GM06990 (cell line): Measurements from ENCODE around the gene EVC.

ENCODE experiments used
- DNase-seq: peaks from one replicate; pipeline ENCODE4 v3.0.0-alpha.2; 2011; ENCODE audit not compliant: insufficient read length; ENCODE audit errors: extremely low read depth
- H3K27me3 ChIP-seq: replicated peaks from 2 replicates; pipeline ENCODE4 v1.6.0; 2011; ENCODE audit warnings: low read length; ENCODE audit not compliant: control insufficient read depth, insufficient read depth
- H3K36me3 ChIP-seq: 2 replicates; pipeline ENCODE4 v1.5.1; 2011; ENCODE audit warnings: low read length; ENCODE audit not compliant: control insufficient read depth, insufficient read depth
- H3K4me3 ChIP-seq: replicated peaks from 2 replicates; pipeline ENCODE4 v1.5.1; 2011; ENCODE audit warnings: low read depth, mild to moderate bottlenecking, control low read depth, low read length
- CTCF ChIP-seq: IDR thresholded peaks from 2 replicates; pipeline ENCODE4 v1.5.1; 2011; ENCODE audit warnings: low read length, control low read depth, mild to moderate bottlenecking, inconsistent platforms; ENCODE audit not compliant: insufficient read depth, poor library complexity, severe bottlenecking

The EVC gene

GRCh38 chr4:5691491-5692132, 19.4 kb upstream of the EVC start:
- no peak for DNase-seq
- Histone ChIP-seq H3K36me3 (peaks cover 12% of the 10 kb centered on the region), H3K27me3 (no peaks in the 10 kb centered on the region), H3K4me3 (no peak overlapping the region)
- TF ChIP-seq CTCF, result no peak

- Histone ChIP-seq H3K4me3 (no peak overlapping the region), H3K27me3 (no peaks in the 10 kb centered on the region), H3K36me3 (peaks cover 12% of the 10 kb centered on the region)
- no peak for TF ChIP-seq CTCF
- DNase-seq, result no peak
These were observed 17.1 kb upstream of the EVC start for GRCh38 chr4:5693871-5694270.

- Histone ChIP-seq H3K4me3 (no peak overlapping the region), H3K27me3 (no peaks in the 10 kb centered on the region), H3K36me3 (peaks cover 4% of the 10 kb centered on the region)
- TF ChIP-seq CTCF, result no peak
- DNase-seq, result no peak
These were observed 14.7 kb upstream of the EVC start for GRCh38 chr4:5696341-5696740.

DNA sequence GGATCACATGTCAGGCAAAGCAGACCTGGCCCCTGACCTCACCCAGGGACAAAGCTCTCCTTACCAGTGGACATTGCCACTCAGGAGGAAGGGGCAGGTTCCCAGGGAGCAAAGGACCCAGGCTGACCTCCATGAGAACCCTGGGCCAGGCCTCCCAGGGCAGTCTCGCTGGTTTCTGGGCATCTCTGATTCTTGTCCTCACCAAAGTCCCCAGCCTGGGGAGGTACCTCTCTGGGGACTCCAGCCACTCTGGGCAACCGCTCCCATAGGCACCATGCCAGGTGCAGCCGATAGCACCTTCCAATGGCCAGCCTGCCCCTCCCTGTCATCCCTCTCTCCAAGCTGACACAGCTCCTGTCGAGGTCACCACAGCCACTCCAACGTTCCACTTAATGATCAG, 10.5 kb upstream of the EVC start:
- DNase-seq, result no peak
- peaks cover 1% of the 10 kb centered on the region for H3K36me3 ChIP-seq
- no peaks in the 10 kb centered on the region for H3K27me3 ChIP-seq
- no peak overlapping the region for H3K4me3 ChIP-seq
- no peak for TF ChIP-seq CTCF

DNA sequence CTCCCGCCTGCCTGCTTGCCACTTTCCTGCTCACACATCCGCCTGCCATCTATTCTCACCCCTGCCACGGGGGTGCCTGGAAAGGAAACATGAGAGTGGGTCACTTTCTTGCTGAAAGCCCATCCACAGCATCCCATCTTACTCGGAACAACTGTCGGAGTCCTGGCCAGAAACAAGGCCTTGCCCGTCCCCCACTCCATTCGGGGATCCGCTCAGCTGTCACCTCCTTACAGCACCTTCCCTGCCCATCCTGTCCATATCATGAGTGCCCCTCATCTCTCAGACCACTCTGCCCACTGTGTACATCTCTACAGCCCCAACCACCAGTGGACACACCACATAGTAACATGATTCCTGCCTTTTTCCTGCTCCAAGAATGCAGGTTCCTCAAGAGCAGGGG, 9.0 kb upstream of the EVC start:
- DNase-seq, result no peak
- no peak for TF ChIP-seq CTCF
- Histone ChIP-seq H3K36me3 (peaks cover 1% of the 10 kb centered on the region; the same call in 1 of the 2 replicates), H3K4me3 (no peak overlapping the region), H3K27me3 (no peaks in the 10 kb centered on the region)

DNA sequence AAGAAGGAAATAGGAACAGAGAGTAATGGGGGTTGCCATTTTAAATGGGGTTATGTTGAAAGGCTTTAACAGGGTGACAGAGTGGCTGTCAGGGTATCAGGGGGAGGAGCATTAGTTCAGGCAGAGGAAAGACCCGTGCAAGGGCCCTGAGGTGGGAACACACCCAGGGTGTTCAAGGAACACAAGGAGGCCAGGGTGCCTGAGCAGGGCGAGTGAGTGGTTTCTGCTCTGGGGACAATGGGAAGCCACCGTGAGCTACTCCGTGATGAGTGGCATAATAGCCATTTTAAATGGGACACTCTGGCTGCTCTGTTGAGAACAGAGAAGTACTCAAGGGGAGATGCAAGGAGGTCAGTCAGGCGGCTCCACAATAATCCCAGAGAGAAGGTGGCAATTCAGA, 7.2 kb upstream of the EVC start:
- no peaks in the 10 kb centered on the region; the same call in 1 of the 2 replicates for H3K36me3 ChIP-seq
- DNase-seq, result no peak
- no peak for TF ChIP-seq CTCF
- H3K27me3 ChIP-seq, result no peaks in the 10 kb centered on the region
- H3K4me3 ChIP-seq, result no peak overlapping the region
